WI38 (cell line): ENCODE data around the gene GALK2.

Source experiments
- H3K4me3 ChIP-seq: 2 replicates; pipeline ENCODE4 v1.5.1; 2011; ENCODE audit warnings: low read depth, mild to moderate bottlenecking, control low read depth, low read length
- TF ChIP-seq, protein P1 (sequence below): IDR thresholded peaks from 2 replicates; pipeline ENCODE4 v1.5.1; 2012; ENCODE audit warnings: low read depth, mild to moderate bottlenecking, control low read depth, low read length

Gene GALK2

DNA sequence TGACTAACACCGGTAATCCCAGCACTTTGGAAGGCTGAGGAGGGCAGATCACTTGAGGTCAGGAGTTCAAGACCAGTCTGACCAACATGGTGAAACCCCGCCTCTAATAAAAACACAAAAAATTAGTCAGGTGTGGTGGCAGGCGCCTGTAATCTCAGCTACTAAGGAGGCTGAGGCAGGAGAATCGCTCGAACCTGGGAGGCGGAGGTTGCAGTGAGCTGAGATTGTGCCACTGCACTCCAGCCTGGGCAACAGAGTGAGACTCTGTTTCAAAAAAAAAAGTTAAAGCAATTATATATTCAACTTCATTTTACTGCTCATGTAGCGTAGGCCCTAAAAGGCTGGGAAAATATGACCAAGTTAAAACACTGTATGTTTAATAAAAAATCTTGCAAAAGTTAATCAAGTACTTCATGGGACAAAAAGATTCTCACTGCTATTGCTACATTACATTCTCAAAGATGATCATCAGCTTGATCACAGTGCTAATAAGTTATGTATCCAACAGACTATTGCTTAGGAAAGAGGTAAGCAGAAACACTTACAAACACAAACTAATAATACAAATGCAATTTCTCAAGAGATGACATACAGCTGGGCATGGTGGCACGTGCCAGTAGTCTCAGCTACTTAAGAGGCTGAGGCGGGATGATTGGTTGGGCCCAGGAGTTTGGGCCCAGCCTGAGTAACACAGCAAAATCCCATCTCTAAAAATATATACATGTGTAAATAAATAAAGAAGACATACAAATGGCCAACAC, 17.3 kb upstream of the GALK2 start:
- TF ChIP-seq, protein P1, sequence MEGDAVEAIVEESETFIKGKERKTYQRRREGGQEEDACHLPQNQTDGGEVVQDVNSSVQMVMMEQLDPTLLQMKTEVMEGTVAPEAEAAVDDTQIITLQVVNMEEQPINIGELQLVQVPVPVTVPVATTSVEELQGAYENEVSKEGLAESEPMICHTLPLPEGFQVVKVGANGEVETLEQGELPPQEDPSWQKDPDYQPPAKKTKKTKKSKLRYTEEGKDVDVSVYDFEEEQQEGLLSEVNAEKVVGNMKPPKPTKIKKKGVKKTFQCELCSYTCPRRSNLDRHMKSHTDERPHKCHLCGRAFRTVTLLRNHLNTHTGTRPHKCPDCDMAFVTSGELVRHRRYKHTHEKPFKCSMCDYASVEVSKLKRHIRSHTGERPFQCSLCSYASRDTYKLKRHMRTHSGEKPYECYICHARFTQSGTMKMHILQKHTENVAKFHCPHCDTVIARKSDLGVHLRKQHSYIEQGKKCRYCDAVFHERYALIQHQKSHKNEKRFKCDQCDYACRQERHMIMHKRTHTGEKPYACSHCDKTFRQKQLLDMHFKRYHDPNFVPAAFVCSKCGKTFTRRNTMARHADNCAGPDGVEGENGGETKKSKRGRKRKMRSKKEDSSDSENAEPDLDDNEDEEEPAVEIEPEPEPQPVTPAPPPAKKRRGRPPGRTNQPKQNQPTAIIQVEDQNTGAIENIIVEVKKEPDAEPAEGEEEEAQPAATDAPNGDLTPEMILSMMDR = no peak

DNA sequence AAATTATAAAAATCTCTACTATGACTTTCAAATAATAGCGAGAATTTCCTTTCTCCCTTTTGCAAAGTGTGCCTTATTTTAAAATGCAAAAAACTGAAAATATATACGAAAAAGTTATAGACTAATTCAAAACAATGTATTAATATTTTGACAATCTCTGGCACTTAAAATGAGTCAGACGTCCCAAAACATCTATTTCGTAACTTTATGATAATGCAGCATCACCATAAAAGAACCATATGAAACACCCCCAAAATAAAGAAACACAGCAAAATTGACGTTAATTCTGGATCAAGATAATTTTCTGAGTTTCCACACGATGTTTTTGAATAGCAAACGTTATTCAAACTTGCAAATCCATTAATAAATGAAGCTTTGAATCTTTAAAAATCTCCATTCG, 15.7 kb upstream of the GALK2 start:
- peak overlapping the region; percentile 86 for H3K4me3 ChIP-seq
- TF ChIP-seq, protein P1 = no peak

More for the DNA sequence above, 17.3 kb upstream of the GALK2 start:
- H3K4me3 ChIP-seq = no peak overlapping the region

DNA sequence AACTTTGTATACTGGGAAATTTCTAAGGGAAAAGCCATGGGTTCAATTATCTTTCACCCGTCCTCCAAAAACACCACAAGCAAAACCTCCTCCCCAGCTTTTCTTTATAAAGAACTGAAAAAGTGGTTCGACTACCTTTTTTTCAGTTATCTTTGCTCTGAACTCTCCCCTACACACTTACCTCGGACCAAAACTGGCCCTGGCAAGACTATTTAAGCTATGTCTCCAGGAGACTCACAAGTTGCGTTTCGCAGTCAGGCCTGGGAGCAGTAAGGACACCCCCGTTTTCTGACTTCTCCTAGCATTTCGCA, 15.3 kb upstream of the GALK2 start:
- peak overlapping the region; percentile 86 for H3K4me3 ChIP-seq
- TF ChIP-seq, protein P1 = no peak

DNA sequence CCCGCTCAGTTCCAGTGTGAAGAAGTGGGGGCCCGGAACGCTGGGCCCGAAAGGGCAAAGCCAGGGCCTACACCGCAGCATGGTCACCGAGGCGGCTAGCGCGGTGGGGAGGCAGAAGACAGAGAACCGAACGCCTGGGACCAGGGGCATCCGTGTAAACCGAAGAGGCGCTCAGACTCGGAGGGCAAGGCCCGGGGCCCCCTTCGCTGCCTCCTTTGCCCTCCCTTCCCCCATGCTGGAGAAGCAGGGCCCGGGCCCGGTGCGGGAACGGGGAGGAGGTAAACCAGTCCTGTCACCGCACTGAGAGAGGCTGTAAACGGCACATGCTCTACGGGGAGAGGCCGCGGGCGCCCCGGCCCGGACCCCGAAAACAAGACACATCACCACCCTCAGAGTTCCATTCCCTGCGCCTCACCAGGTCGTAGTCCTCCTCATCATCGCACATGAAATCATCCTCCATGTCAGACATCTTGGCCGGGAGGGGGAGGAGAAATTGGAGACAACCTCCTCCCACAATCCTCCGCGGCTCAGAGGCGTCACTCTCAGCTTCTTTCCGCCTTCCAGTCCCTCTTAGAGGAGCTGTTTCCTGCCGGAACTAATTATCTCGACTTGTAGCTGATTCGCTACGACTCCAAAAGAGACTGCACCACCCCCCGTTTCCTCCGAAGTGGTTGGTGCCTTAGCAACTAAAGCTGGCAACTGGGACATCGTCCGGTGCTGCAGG, 14.8 kb upstream of the GALK2 start, which contains the start of gene COPS2:
Gene COPS2, minus strand, starts transcription at position 490 of the 724 bp plus-strand sequence. Its CDS starts 21 bp downstream, at position 469.
- H3K4me3 ChIP-seq = peak within 1 kb of the TSS; percentile 86
- TF ChIP-seq, protein P1 = no peak

DNA sequence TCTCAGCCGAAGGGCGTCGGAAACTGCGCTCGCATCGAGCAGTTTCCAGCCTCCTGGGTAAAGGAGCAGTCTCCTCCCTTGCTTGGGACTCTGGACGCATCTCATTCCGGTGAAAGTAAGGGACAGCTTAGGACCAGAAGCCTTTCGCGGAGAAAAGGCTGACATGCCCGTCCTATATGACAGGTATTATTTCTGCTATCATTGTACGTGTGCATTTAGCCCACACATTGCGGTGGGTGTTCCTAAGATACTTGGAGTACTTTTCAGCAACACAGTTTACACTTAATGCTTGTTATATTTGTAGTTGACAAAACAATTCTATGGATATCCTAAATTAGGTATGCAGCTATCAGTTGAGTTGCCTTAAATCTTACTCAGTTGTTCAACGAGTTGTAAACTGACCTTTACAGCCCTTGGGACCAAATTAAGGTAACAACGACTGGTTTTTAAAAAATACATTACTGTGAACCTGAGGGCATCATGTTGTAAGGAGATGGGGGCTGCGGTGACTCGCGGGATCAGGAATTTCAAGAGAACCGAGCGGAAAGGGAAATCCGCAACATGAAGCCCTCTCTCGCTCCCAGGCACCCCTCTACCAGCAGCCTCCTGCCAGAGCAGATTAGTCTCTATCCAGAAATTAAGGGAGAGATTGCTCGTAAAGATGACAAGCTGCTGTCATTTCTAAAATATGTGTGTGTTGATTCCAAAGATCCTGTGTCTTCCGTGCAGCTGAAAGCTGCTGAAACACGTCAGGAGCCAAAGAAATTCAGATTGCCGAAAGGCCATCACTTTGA, 14.0 kb upstream of the GALK2 start:
- TF ChIP-seq, protein P1 = no peak
- H3K4me3 ChIP-seq = peak overlapping the region; percentile 86

- H3K4me3 ChIP-seq = no peak overlapping the region
- TF ChIP-seq, protein P1 = no peak
Measured at GRCh38 chr15:49163678-49164077, 6.4 kb upstream of the GALK2 start.

- H3K4me3 ChIP-seq = no peak overlapping the region
- TF ChIP-seq, protein P1 = no peak
Measured at GRCh38 chr15:49164865-49165264, 5.2 kb upstream of the GALK2 start.
